ENCODE data around the gene ACOX1. TPM values are rescaled to one million over a fixed set of nuclear protein-coding genes. Genes with fewer than 3 reads are reported as not detected.

Gene ACOX1
- total and polyA plus RNA-seq, 2 of the 13 experiments (the other 11 are each of a cell fraction or from before 2014, with no cell fraction given) = 86.4 to 120 TPM

- TF ChIP-seq ZBTB25 (CRISPR knock-in tag; IDR thresholded peaks at IDR 0.05) (peak; percentile 38; the same call in 1 of the 2 replicates), ZNF180 (CRISPR knock-in tag; IDR thresholded peaks at IDR 0.05; ENCODE audit: borderline replicate concordance, low read depth) (peak; percentile 65; the same call in 1 of the 2 replicates), NCOA5 (CRISPR knock-in tag; IDR thresholded peaks at IDR 0.05) (0 out of 2 replicates have a peak, but pooled peaks have one; percentile 47), MZF1 (CRISPR knock-in tag; IDR thresholded peaks at IDR 0.05; ENCODE audit: borderline replicate concordance) (0 out of 2 replicates have a peak, but pooled peaks have one; percentile 20), FOXK1 (CRISPR knock-in tag; IDR thresholded peaks at IDR 0.05; ENCODE audit: borderline replicate concordance, low read depth) (peak; percentile 27; the same call in 1 of the 2 replicates), TP53 (CRISPR knock-in tag; conservative IDR thresholded peaks at IDR 0.05) (peak; percentile 31; the same call in 1 of the 2 replicates), ELF3 (CRISPR knock-in tag; IDR thresholded peaks at IDR 0.05) (peak; percentile 44; the same call in 1 of the 2 replicates), FUBP1 (CRISPR knock-in tag; IDR thresholded peaks at IDR 0.05; ENCODE audit: borderline replicate concordance) (0 out of 2 replicates have a peak, but pooled peaks have one; percentile 47), HES4 (CRISPR knock-in tag; IDR thresholded peaks at IDR 0.05; ENCODE audit: borderline replicate concordance) (no peak; the same call in 1 of the 2 replicates), HNF1B (CRISPR knock-in tag; IDR thresholded peaks at IDR 0.05) (no peak), GZF1 (CRISPR knock-in tag; IDR thresholded peaks at IDR 0.05) (no peak), ZNF3 (CRISPR knock-in tag; IDR thresholded peaks at IDR 0.05) (no peak), PLRG1 (conservative IDR thresholded peaks at IDR 0.05) (no peak), ZHX2 (IDR thresholded peaks at IDR 0.05; ENCODE audit: low read depth) (no peak), ZHX2 (CRISPR knock-in tag; IDR thresholded peaks at IDR 0.05; ENCODE audit: borderline replicate concordance) (peak; percentile 68; the same call in 1 of the 2 replicates), NPAS2 (CRISPR knock-in tag; IDR thresholded peaks at IDR 0.05; ENCODE audit: borderline replicate concordance) (no peak)
These were observed 87.1 kb downstream of the ACOX1 start (continued) for GRCh38 chr17:75891605-75892555.
